GM23248 (cell line): ENCODE measurements around the gene NMT2. TPM values are rescaled to one million over a fixed set of nuclear protein-coding genes. Genes with fewer than 3 reads are reported as not detected.

ENCODE experiments used
- DNase-seq: peaks from one replicate; pipeline ENCODE4 v3.0.0-alpha.2; 2015
- H2AFZ ChIP-seq: fragments of 200-600 bp; sonication (generic); 2 replicates; pipeline ENCODE4 v1.6.1; 2016; ENCODE audit warnings: antibody characterized with exemption
- H3F3A ChIP-seq: fragments of 200-600 bp; sonication (generic); 2 replicates; pipeline ENCODE4 v1.6.1; 2016; ENCODE audit warnings: mild to moderate bottlenecking, antibody characterized with exemption, mixed run types; ENCODE audit not compliant: insufficient read depth
- H3K27ac ChIP-seq: fragments of 200-600 bp; sonication (generic); 2 replicates; pipeline ENCODE4 v1.5.1; 2016; ENCODE audit warnings: mild to moderate bottlenecking
- H3K27me3 ChIP-seq: fragments of 200-600 bp; sonication (generic); replicated peaks from 2 replicates; pipeline ENCODE4 v1.6.1; 2016; ENCODE audit warnings: mild to moderate bottlenecking; ENCODE audit not compliant: insufficient read depth
- H3K36me3 ChIP-seq: fragments of 200-600 bp; sonication (generic); 2 replicates; pipeline ENCODE4 v1.6.1; 2016; ENCODE audit warnings: low read depth, mild to moderate bottlenecking
- H3K4me1 ChIP-seq: fragments of 200-600 bp; sonication (generic); 2 replicates; pipeline ENCODE4 v1.6.1; 2016; ENCODE audit warnings: mild to moderate bottlenecking; ENCODE audit not compliant: insufficient read depth
- H3K4me2 ChIP-seq: fragments of 200-600 bp; sonication (generic); one replicate; pipeline ENCODE4 v1.6.1; 2016; ENCODE audit warnings: mild to moderate bottlenecking; ENCODE audit not compliant: unreplicated experiment
- H3K4me3 ChIP-seq: fragments of 200-600 bp; sonication (generic); 2 replicates; pipeline ENCODE4 v1.5.1; 2016; ENCODE audit warnings: mild to moderate bottlenecking
- H3K79me2 ChIP-seq: fragments of 200-600 bp; sonication (generic); 2 replicates; pipeline ENCODE4 v1.6.1; 2016; ENCODE audit warnings: mild to moderate bottlenecking; ENCODE audit not compliant: insufficient read depth
- H3K9ac ChIP-seq: fragments of 200-600 bp; sonication (generic); 2 replicates; pipeline ENCODE4 v1.6.1; 2016; ENCODE audit warnings: mild to moderate bottlenecking
- H3K9me2 ChIP-seq: fragments of 200-600 bp; sonication (generic); 2 replicates; pipeline ENCODE4 v1.6.1; 2016; ENCODE audit warnings: mixed run types, mild to moderate bottlenecking, moderate library complexity; ENCODE audit not compliant: insufficient read depth
- H3K9me3 ChIP-seq: fragments of 200-600 bp; sonication (generic); one replicate; pipeline ENCODE4 v1.6.1; 2017; ENCODE audit warnings: low read depth
- H4K20me1 ChIP-seq: fragments of 200-600 bp; sonication (generic); 2 replicates; pipeline ENCODE4 v1.6.0; 2016; ENCODE audit not compliant: insufficient read depth
- EZH2 ChIP-seq: fragments of 200-600 bp; sonication (generic); IDR thresholded peaks from 2 replicates; pipeline ENCODE4 v1.6.1; 2018; ENCODE audit warnings: antibody characterized with exemption, mild to moderate bottlenecking; ENCODE audit not compliant: insufficient read depth, poor library complexity, severe bottlenecking
- EZH2phosphoT487 ChIP-seq: fragments of 200-600 bp; sonication (generic); IDR thresholded peaks from 2 replicates; pipeline ENCODE4 v1.6.1; 2018; ENCODE audit warnings: antibody characterized with exemption, moderate library complexity, mild to moderate bottlenecking, low read depth; ENCODE audit not compliant: insufficient read depth
- WGBS, 2 experiments: methylation state at CpG; one replicate each; pipeline ENCODE4 v1.1.6; 2015 to 2017; ENCODE audit warnings: low lambda C conversion rate in 2 of 2, low coverage in 1 of 2; ENCODE audit errors: missing lambda C conversion rate in 2 of 2; 5-methylcytosine and 5-hydroxymethylcytosine counted together
- in situ Hi-C: fragments of 300-500 bp; cut with MboI; formaldehyde crosslinking; loops from 2 replicates; pipeline ENCODE4 v1.15.0; 2020
- polyA plus RNA-seq: library from polyadenylated mRNA; unstranded; fragments of >200 nt; fragmentation: Nextera tagmentation; extraction: Ambion mirVana; gene quantifications from 2 replicates; pipeline ENCODE4 v1.2.1, GENCODE V29; 2016
- total RNA-seq: library from RNA; depleted of rRNA; stranded (reverse); fragments of >200 nt; shearing (Covaris generic); gene quantifications from 2 replicates; pipeline ENCODE4 v1.2.3, GENCODE V29; 2014

Gene NMT2
- total and polyA plus RNA-seq, 2 experiments from 2014 or later: 26.3 to 35.9 TPM

DNA sequence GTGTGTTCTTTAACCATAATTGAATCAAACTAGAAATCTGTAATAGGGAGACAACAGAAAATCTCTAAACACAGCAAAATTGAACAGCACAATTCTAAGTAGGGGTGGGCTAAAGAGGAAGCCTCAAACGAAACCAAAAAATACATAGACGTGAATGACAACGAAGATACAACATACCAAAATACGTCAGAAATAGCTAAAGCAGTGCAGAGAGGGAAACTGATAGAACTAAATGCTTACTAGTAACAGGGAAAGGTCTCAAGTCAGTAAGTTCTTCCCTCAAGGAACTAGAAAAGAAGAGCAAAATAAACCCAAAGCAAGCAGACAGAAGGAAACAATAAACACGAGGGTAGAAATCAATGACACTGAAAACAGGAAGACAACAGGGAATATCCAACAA is 52.3 kb downstream of the NMT2 start:
- in situ Hi-C loops: loop anchor here (25.0 kb wide), 1 partner anchor 604 kb away; no protein-coding TSS in a partner anchor
- WGBS, 2 experiments: 98 to 99% methylated on average over 5 of the region's 5 CpGs
- no peak overlapping the region for H3K4me3 ChIP-seq
- no peaks in the 10 kb centered on the region for H4K20me1 ChIP-seq
- H3F3A ChIP-seq: peaks cover 16% of the 10 kb centered on the region; the same call in 1 of the 2 replicates
- H3K9me2 ChIP-seq: peaks cover 3% of the 10 kb centered on the region; the same call in 1 of the 2 replicates
- no peak for TF ChIP-seq EZH2phosphoT487
- TF ChIP-seq EZH2: no peak
- H3K27ac ChIP-seq: no peak overlapping the region
- H3K9me3 ChIP-seq: no peaks in the 10 kb centered on the region
- no peaks in the 10 kb centered on the region for H3K27me3 ChIP-seq
- H3K4me1 ChIP-seq: peaks cover 11% of the 10 kb centered on the region
- no peak overlapping the region for H3K9ac ChIP-seq
- H3K79me2 ChIP-seq: peaks cover 23% of the 10 kb centered on the region
- no peak overlapping the region for H2AFZ ChIP-seq
- H3K4me2 ChIP-seq: no peak overlapping the region
- DNase-seq: no peak
- peaks cover 37% of the 10 kb centered on the region for H3K36me3 ChIP-seq

DNA sequence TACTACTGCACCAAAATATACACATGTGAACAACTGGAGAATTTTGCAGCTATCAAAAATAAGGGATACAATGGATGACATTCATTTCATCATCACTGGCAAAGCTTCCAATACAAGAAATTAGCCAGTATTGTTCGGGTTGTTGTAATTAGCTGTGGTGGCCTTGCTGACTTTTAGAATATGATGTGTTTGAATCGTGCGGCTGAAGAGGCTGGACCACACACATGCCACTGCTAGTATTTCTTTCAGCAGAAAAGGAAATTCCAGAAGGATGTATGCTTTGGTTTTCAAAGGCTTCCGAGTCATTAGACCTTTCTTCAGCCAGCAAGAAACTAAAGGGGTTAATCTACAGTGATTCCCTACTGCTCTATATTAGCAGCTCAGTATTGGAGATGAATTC is 54.7 kb downstream of the NMT2 start:
- H3F3A ChIP-seq: peaks cover 14% of the 10 kb centered on the region; the same call in 1 of the 2 replicates
- H3K9me2 ChIP-seq: peaks cover 3% of the 10 kb centered on the region; the same call in 1 of the 2 replicates
- H3K27ac ChIP-seq: no peak overlapping the region
- peaks cover 23% of the 10 kb centered on the region for H3K79me2 ChIP-seq
- in situ Hi-C loops: loop anchor here (25.0 kb wide), 1 partner anchor 601 kb away; no protein-coding TSS in a partner anchor
- no peak overlapping the region for H3K9ac ChIP-seq
- H3K4me1 ChIP-seq: no peaks in the 10 kb centered on the region
- H4K20me1 ChIP-seq: no peaks in the 10 kb centered on the region
- no peak overlapping the region for H3K4me3 ChIP-seq
- peak; percentile 20 for DNase-seq
- no peaks in the 10 kb centered on the region for H3K9me3 ChIP-seq
- H3K4me2 ChIP-seq: no peak overlapping the region
- H2AFZ ChIP-seq: no peak overlapping the region
- TF ChIP-seq EZH2 (no peak), EZH2phosphoT487 (no peak)
- H3K36me3 ChIP-seq: peaks cover 36% of the 10 kb centered on the region
- 69 to 79% methylated on average over 4 of the region's 4 CpGs for WGBS, 2 experiments
- H3K27me3 ChIP-seq: no peaks in the 10 kb centered on the region

DNA sequence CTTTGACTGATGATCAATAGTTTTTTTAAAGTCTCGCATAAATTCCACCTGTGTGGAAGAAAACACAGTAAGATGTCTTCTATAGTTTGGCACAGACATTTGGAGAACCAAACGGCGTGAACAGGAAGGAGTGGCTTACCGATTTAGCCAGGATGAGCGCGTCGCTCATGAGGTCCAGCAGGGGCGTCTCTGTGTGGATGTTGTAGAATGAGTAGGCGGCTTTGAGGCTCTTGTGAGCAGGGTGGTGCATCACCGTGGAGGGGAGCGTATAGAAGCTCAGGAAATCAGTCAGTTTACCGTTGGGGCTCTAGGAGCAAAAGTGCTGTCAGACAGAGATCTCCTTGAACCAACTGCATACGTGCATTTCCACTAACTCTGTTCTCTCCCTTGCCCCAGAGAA is 55.8 kb downstream of the NMT2 start:
- no peak for TF ChIP-seq EZH2phosphoT487
- TF ChIP-seq EZH2: no peak
- H3K4me1 ChIP-seq: no peaks in the 10 kb centered on the region
- peaks cover 16% of the 10 kb centered on the region; the same call in 1 of the 2 replicates for H3F3A ChIP-seq
- H4K20me1 ChIP-seq: no peaks in the 10 kb centered on the region
- H2AFZ ChIP-seq: no peak overlapping the region
- in situ Hi-C loops: loop anchor here (25.0 kb wide), 1 partner anchor 600 kb away; no protein-coding TSS in a partner anchor
- H3K27ac ChIP-seq: no peak overlapping the region
- H3K9me2 ChIP-seq: peaks cover 3% of the 10 kb centered on the region; the same call in 1 of the 2 replicates
- H3K4me2 ChIP-seq: no peak overlapping the region
- H3K79me2 ChIP-seq: peaks cover 23% of the 10 kb centered on the region
- 91 to 97% methylated on average over 13 of the region's 13 CpGs for WGBS, 2 experiments
- H3K27me3 ChIP-seq: no peaks in the 10 kb centered on the region
- H3K9me3 ChIP-seq: no peaks in the 10 kb centered on the region
- H3K36me3 ChIP-seq: peaks cover 32% of the 10 kb centered on the region
- DNase-seq: no peak
- H3K9ac ChIP-seq: no peak overlapping the region
- H3K4me3 ChIP-seq: no peak overlapping the region

DNA sequence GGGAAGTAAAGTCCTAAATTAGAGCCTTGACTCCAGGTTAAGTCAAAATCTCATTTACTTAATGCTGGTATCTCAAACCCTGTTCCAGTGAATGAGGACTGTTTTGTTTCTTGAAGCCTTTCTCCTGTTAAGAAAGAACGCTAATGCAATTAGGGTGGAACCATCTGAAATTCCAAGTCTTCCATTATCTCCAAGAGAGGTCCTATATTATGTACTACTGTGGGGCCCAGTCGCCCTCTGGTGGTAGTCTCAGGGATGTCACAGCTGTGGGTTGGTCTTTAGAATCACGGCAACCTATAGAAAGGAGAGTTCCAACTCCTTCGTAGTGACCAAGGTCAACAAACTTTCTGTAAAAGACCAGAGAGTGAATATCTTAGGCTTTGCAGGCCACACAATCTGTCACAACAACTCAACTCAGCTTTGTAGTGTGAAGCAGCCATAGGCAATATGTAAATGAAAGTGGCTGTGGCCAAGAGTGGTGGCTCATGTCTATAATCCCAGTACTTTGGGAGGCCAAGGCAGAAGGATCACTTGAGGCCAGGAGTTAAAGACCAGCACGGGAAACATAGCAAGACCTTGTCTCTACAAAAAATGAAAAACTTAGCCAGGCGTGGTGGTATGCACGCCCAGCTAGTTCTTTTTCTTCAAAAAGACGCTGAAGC is 62.0 kb downstream of the NMT2 start:
- Histone ChIP-seq H3K4me2 (no peak overlapping the region), H3K9me2 (no peaks in the 10 kb centered on the region), H3K9me3 (no peaks in the 10 kb centered on the region), H3K9ac (no peak overlapping the region), H4K20me1 (no peaks in the 10 kb centered on the region), H2AFZ (peak overlapping the region; percentile 45), H3K27me3 (no peaks in the 10 kb centered on the region), H3K4me3 (no peak overlapping the region), H3K79me2 (peaks cover 38% of the 10 kb centered on the region), H3K4me1 (no peaks in the 10 kb centered on the region), H3F3A (peaks cover 32% of the 10 kb centered on the region), H3K27ac (no peak overlapping the region), H3K36me3 (peaks cover 47% of the 10 kb centered on the region)
- TF ChIP-seq EZH2: no peak
- no peak for TF ChIP-seq EZH2phosphoT487
- WGBS, 2 experiments: 43 to 45% methylated on average over 8 of the region's 8 CpGs
- DNase-seq: peak; percentile 73
- in situ Hi-C loops: loop anchor here (25.0 kb wide), 1 partner anchor 594 kb away; no protein-coding TSS in a partner anchor
